K562 (cell line): ENCODE data around the gene SLC35D2. TPM values are rescaled to one million over a fixed set of nuclear protein-coding genes. Genes with fewer than 3 reads are reported as not detected.

ENCODE experiments used
- BRD4 ChIP-seq: fragments of 200-600 bp; sonication (generic); IDR thresholded peaks from 2 replicates; pipeline ENCODE4 v1.6.1; 2017; ENCODE audit warnings: inconsistent platforms
- CBFA2T3 ChIP-seq: fragments of 450-650 bp; IDR thresholded peaks from 2 replicates; pipeline ENCODE4 v1.6.1; 2017
- FOS ChIP-seq: IDR thresholded peaks from 3 replicates; pipeline ENCODE4 v1.6.1; 2011; ENCODE audit not compliant: insufficient read length; ENCODE audit errors: extremely low read depth
- FOXM1 ChIP-seq, 2 experiments: fragments of 450-650 bp in 1 of 2; sonication (generic) in 1 of 2; formaldehyde crosslinking in 1 of 2; IDR thresholded peaks; 2 replicates each; pipeline versions ENCODE4 v1.6.1 to v1.9.0; 2017 to 2022; ENCODE audit warnings: low read depth in 2 of 2, mild to moderate bottlenecking in 2 of 2, missing genetic modification reagents in 1 of 2, moderate library complexity in 1 of 2
- OTX1 ChIP-seq: fragments of 450-650 bp; formaldehyde crosslinking; IDR thresholded peaks from 2 replicates; pipeline ENCODE4 v1.4.0; 2022; ENCODE audit warnings: mild to moderate bottlenecking
- PBX2 ChIP-seq, 2 experiments: IDR thresholded peaks in 1 of 2; conservative IDR thresholded peaks in 1 of 2; 2 replicates each; pipeline ENCODE4 v1.6.1; 2016; ENCODE audit warnings: low read depth in 2 of 2, mild to moderate bottlenecking in 1 of 2, missing compliant biosample characterization in 1 of 2, missing genetic modification characterization in 1 of 2, moderate library complexity in 1 of 2
- POLR2B ChIP-seq: fragments of 450-650 bp; IDR thresholded peaks from 2 replicates; pipeline ENCODE4 v1.6.1; 2018; ENCODE audit warnings: low read depth; ENCODE audit not compliant: partially characterized antibody
- REST ChIP-seq, 2 experiments: fragments of 450-650 bp; formaldehyde crosslinking in 1 of 2; IDR thresholded peaks; 2 replicates each; pipeline versions ENCODE4 v1.4.0 to v1.6.1; 2014 to 2020; ENCODE audit warnings: mild to moderate bottlenecking in 2 of 2, borderline replicate concordance in 1 of 2, low read depth in 1 of 2
- RUNX1 ChIP-seq: sonication (generic); IDR thresholded peaks from 2 replicates; pipeline ENCODE4 v1.6.1; 2016; ENCODE audit warnings: antibody characterized with exemption, low read depth
- ZNF224 ChIP-seq: sonication (generic); formaldehyde crosslinking; IDR thresholded peaks from 2 replicates; pipeline ENCODE4 v1.8.0; 2022; ENCODE audit warnings: mild to moderate bottlenecking, missing genetic modification reagents
- ZNF23 ChIP-seq: fragments of 250-450 bp; sonication (Bioruptor Pico); IDR thresholded peaks from 2 replicates; pipeline ENCODE4 v1.4.0; 2020; ENCODE audit warnings: mild to moderate bottlenecking
- ZNF232 ChIP-seq: sonication (generic); formaldehyde crosslinking; IDR thresholded peaks from 2 replicates; pipeline ENCODE4 v1.8.0; 2022; ENCODE audit warnings: mild to moderate bottlenecking, missing genetic modification reagents
- polyA plus RNA-seq, 8 experiments: library from polyadenylated mRNA; depleted of rRNA in 4 of 8; stranded (reverse) in 5 of 8; unstranded in 3 of 8; fragments of >200 nt; fragmentation: Nextera tagmentation in 2 of 8; fragmentation: Illumina TruSeq in 1 of 8; extraction: Ambion mirVana in 2 of 8; extraction: Trizol in 1 of 8; gene quantifications; 2 replicates each; pipeline versions ENCODE4 v1.2.1 to v1.2.3, GENCODE V29; 2011 to 2014; ENCODE audit warnings: inconsistent platforms in 1 of 8, missing spikeins in 1 of 8
- total RNA-seq, 7 experiments: library from RNA; depleted of rRNA in 6 of 7; stranded (reverse); fragments of >200 nt in 6 of 7; fragmentation: Illumina TruSeq in 2 of 7; extraction: Trizol in 2 of 7; gene quantifications; 2 replicates each; pipeline versions ENCODE4 v1.2.1 to v1.2.3, GENCODE V29; 2011 to 2021; ENCODE audit warnings: low replicate concordance in 1 of 7

The SLC35D2 gene
- total and polyA plus RNA-seq, 9 of the 15 experiments (the other 6 are each of a cell fraction or from before 2014, with no cell fraction given) = 2.9 to 14.9 (median 11.7) TPM

GRCh38 chr9:96418920-96419690 lies 35.6 kb upstream of the SLC35D2 start (continued):
- no peak for TF ChIP-seq PBX2 (CRISPR knock-in tag; IDR thresholded peaks at IDR 0.05; ENCODE audit: low read depth)
- no peak for TF ChIP-seq PBX2 (tag; conservative IDR thresholded peaks at IDR 0.05; ENCODE audit: low read depth)
- peak; percentile 74; the same call in 1 of the 2 replicates for TF ChIP-seq BRD4
- TF ChIP-seq FOXM1 (IDR thresholded peaks at IDR 0.05; ENCODE audit: low read depth) = peak; percentile 21; the same call in 1 of the 2 replicates
- 0 out of 2 replicates have a peak, but pooled peaks have one; percentile 41 for TF ChIP-seq FOXM1 (CRISPR knock-in tag; IDR thresholded peaks at IDR 0.05; ENCODE audit: low read depth)
- TF ChIP-seq ZNF224 (CRISPR knock-in tag) = no peak
- TF ChIP-seq ZNF232 (CRISPR knock-in tag) = no peak
- no peak for TF ChIP-seq FOS
- peak; percentile 47; the same call in 1 of the 2 replicates for TF ChIP-seq CBFA2T3
- no peak for TF ChIP-seq OTX1
- TF ChIP-seq RUNX1 = no peak
- TF ChIP-seq REST (IDR thresholded peaks at IDR 0.05; ENCODE audit: borderline replicate concordance) = no peak; the same call in none of the 2 replicates
- TF ChIP-seq REST (CRISPR knock-in tag; IDR thresholded peaks at IDR 0.05; ENCODE audit: low read depth) = peak; percentile 82
- TF ChIP-seq ZNF23 (CRISPR knock-in tag) = no peak
- TF ChIP-seq POLR2B = peak; percentile 42
